ENCODE results near the gene CUBN. TPM values are rescaled to one million over a fixed set of nuclear protein-coding genes. Genes with fewer than 3 reads are reported as not detected.

Gene CUBN
- total RNA-seq, 1 experiment from 2014 or later, result 0.46 TPM

GRCh38 chr10:17113346-17113745 is 16.3 kb downstream of the CUBN start:
- H3K9me3 Mint-ChIP-seq, result no peaks in the 10 kb centered on the region
- no peak overlapping the region for H3K4me3 Mint-ChIP-seq
- no peak for DNase-seq (ENCODE audit: low spot score)
- no peak for TF ChIP-seq SMAD4 (CRISPR knock-in tag; IDR thresholded peaks at IDR 0.05)
- TF ChIP-seq EMX1 (CRISPR knock-in tag; IDR thresholded peaks at IDR 0.05), result no peak
- CTCF ChIA-PET, result no interaction called here
- H3K36me3 Mint-ChIP-seq, result no peaks in the 10 kb centered on the region
- POLR2A ChIA-PET, result no interaction called here
- no peak overlapping the region for H3K27ac Mint-ChIP-seq
- no peaks in the 10 kb centered on the region for H3K27me3 Mint-ChIP-seq (ENCODE audit: low read depth)
- no peaks in the 10 kb centered on the region for H3K4me1 Mint-ChIP-seq
- no peak for ATAC-seq

GRCh38 chr10:17112566-17112965 is 17.0 kb downstream of the CUBN start:
- TF ChIP-seq NR2C2 (CRISPR knock-in tag; IDR thresholded peaks at IDR 0.05), result no peak
- TF ChIP-seq JAZF1 (CRISPR knock-in tag; IDR thresholded peaks at IDR 0.05), result no peak
- TF ChIP-seq ATF6 (CRISPR knock-in tag; IDR thresholded peaks at IDR 0.05), result no peak
- TF ChIP-seq ZSCAN18 (CRISPR knock-in tag; IDR thresholded peaks at IDR 0.05), result no peak
- TF ChIP-seq ZNF671 (CRISPR knock-in tag; IDR thresholded peaks at IDR 0.05), result no peak
- no peak for TF ChIP-seq ZBTB43 (CRISPR knock-in tag; IDR thresholded peaks at IDR 0.05)
- no peak for TF ChIP-seq RORB (CRISPR knock-in tag; IDR thresholded peaks at IDR 0.05)
- no peak for TF ChIP-seq KAT7 (CRISPR knock-in tag; IDR thresholded peaks at IDR 0.05; ENCODE audit: borderline replicate concordance)
- no peak for TF ChIP-seq GTF2I (CRISPR knock-in tag; conservative IDR thresholded peaks at IDR 0.05)
- TF ChIP-seq HMGA2 (CRISPR knock-in tag; IDR thresholded peaks at IDR 0.05), result no peak
- no peak for TF ChIP-seq ARID4B (CRISPR knock-in tag; IDR thresholded peaks at IDR 0.05; ENCODE audit: borderline replicate concordance)
- TF ChIP-seq TCF7 (CRISPR knock-in tag; IDR thresholded peaks at IDR 0.05; ENCODE audit: low read depth), result no peak
- TF ChIP-seq FOXP1 (CRISPR knock-in tag; IDR thresholded peaks at IDR 0.05; ENCODE audit: borderline replicate concordance), result no peak
- no peak for TF ChIP-seq ZNF512 (CRISPR knock-in tag; IDR thresholded peaks at IDR 0.05; ENCODE audit: borderline replicate concordance)
- no peak for TF ChIP-seq USF1 (CRISPR knock-in tag; IDR thresholded peaks at IDR 0.05)
- TF ChIP-seq ERG (CRISPR knock-in tag; IDR thresholded peaks at IDR 0.05), result no peak
- no peak for TF ChIP-seq NR3C1 (CRISPR knock-in tag; conservative IDR thresholded peaks at IDR 0.05; ENCODE audit: low read depth)
- POLR2A ChIA-PET, result no interaction called here
- H3K9me3 Mint-ChIP-seq, result no peaks in the 10 kb centered on the region
- CTCF ChIA-PET, result no interaction called here
- ATAC-seq (no peak), DNase-seq (ENCODE audit: low spot score) (no peak)
- no peak overlapping the region for H3K4me3 Mint-ChIP-seq
- no peak overlapping the region for H3K27ac Mint-ChIP-seq
- H3K4me1 Mint-ChIP-seq, result no peaks in the 10 kb centered on the region
- H3K27me3 Mint-ChIP-seq (ENCODE audit: low read depth), result no peaks in the 10 kb centered on the region
- H3K36me3 Mint-ChIP-seq, result no peaks in the 10 kb centered on the region

Measured in WTC11 (cell line).